Heart left ventricle (tissue), 13 donors: ENCODE data around the gene CTF1.

Experiments used
- CTCF ChIP-seq, 12 donors: fragments of 200-600 bp; sonication (generic) in 4 of 12; IDR thresholded peaks; one replicate each; pipeline versions ENCODE4 v1.5.0 to v1.8.0; 2018 to 2022; ENCODE audit warnings: antibody characterized with exemption in 12 of 12, mild to moderate bottlenecking in 5 of 12
- POLR2A ChIP-seq, 2 donors: fragments of 450-650 bp; IDR thresholded peaks; one replicate each; pipeline ENCODE4 v1.6.1; 2017; ENCODE audit warnings: antibody characterized with exemption in 2 of 2, mild to moderate bottlenecking in 2 of 2, moderate library complexity in 2 of 2
- donor health status: ischemic (EF 13 %, LVEDD 7.1; RV severe dilation, severe dysfunction).
- donor health status: DM: no; HTN: yes; CAD: no.
- donor health status: DM: no; HTN: no; CAD: no.
- donor health status: ischemic (EF 25% LVEDD 6.9; RV normal size, moderate dysfunction).
- donor health status: ischemic (EF 25% LVEDD 5.7; RV mildly dilated, moderate dysfunction).
- donor health status: ischemic (EF 35%, LVEDD 5.7; RV mildly dilated, moderate dysfunction).
- donor health status: nonischemic (EF 11% LVEDD 7.7; RV severe dilation, severe dysfunction).
- donor health status: DM: yes; HTN: yes; CAD: no.
- donor health status: PGD.
- donor health status: ischemic (EF 29% LVEDD 5.4; RV normal size, mild dysfunction).
- donor health status: nonischemic (EF 23%, LVEDD 6.1; RV moderate dilation, normal function).

- TF ChIP-seq CTCF (IDR thresholded peaks at IDR 0.05) (no peak), POLR2A (IDR thresholded peaks at IDR 0.05) (no peak)
Measured at GRCh38 chr16:30923554-30924075, 27.2 kb downstream of the CTF1 start, which contains the start of gene FBXL19.
